Measurements from ENCODE around the gene POLR3A.

Gene POLR3A

GRCh38 chr10:77979221-77979620, 50.1 kb downstream of the POLR3A start:
- no peak for TF ChIP-seq CTCF (IDR thresholded peaks at IDR 0.05; ENCODE audit: low read depth, low read length)
- Histone ChIP-seq H3K4me3 (ENCODE audit: low read depth, low read length) (no peak overlapping the region), H3K27me3 (ENCODE audit: insufficient read depth, low read depth, severe bottlenecking) (no peaks in the 10 kb centered on the region), H3K36me3 (peaks cover 70% of the 10 kb centered on the region), H3K27ac (no peak overlapping the region), H3K9me3 (ENCODE audit: severe bottlenecking) (no peaks in the 10 kb centered on the region)
- no peak for DNase-seq

DNA sequence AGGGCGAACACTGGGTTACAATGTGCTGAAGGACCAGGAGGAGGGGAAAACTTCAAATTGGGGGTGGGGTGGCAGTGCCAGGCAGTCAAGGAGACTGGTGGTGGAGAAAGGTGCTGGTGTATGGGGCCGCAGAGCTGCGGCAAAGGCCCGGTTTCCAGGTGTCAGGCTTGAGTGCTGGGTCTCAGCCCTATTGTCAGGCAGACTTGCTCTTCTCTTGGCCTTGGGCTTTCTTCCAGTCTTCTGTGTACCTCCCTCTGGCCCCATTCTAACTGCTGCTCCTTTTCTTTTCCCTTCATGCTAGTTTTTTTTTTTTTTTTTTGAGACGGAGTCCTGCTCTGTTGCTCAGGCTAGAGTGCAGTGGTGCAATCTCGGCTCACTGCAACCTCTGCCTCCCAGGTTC, 51.0 kb downstream of the POLR3A start:
- H3K36me3 ChIP-seq = peaks cover 69% of the 10 kb centered on the region
- no peaks in the 10 kb centered on the region for H3K27me3 ChIP-seq (ENCODE audit: insufficient read depth, low read depth, severe bottlenecking)
- DNase-seq = no peak
- no peak for TF ChIP-seq CTCF (IDR thresholded peaks at IDR 0.05; ENCODE audit: low read depth, low read length)
- H3K27ac ChIP-seq = no peak overlapping the region
- H3K9me3 ChIP-seq (ENCODE audit: severe bottlenecking) = no peaks in the 10 kb centered on the region
- H3K4me3 ChIP-seq (ENCODE audit: low read depth, low read length) = no peak overlapping the region

DNA sequence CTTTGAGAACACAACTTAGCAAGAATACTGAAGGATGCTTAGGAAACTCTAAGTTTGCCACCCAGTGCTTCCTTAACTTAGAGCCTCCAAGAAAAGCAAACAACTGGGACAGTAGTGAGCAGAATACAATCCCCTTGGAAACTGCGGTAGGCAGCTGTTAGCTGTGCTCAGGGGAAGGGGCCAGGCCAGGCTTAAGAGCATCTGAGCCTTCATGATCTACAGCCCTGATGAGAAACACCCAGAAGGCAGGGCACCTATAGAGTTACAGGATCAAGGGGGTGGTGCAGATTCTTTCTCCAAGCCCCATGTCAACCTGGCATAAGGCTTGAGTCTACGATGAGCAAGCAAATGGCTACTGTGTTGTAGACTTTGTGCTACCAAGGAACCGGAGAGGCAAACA, 51.4 kb downstream of the POLR3A start:
- H3K9me3 ChIP-seq (ENCODE audit: severe bottlenecking) = no peaks in the 10 kb centered on the region
- no peaks in the 10 kb centered on the region for H3K27me3 ChIP-seq (ENCODE audit: insufficient read depth, low read depth, severe bottlenecking)
- no peak overlapping the region for H3K4me3 ChIP-seq (ENCODE audit: low read depth, low read length)
- no peak for DNase-seq
- peaks cover 65% of the 10 kb centered on the region for H3K36me3 ChIP-seq
- no peak for TF ChIP-seq CTCF (IDR thresholded peaks at IDR 0.05; ENCODE audit: low read depth, low read length)
- no peak overlapping the region for H3K27ac ChIP-seq

- Histone ChIP-seq H3K27me3 (ENCODE audit: insufficient read depth, low read depth, severe bottlenecking) (no peaks in the 10 kb centered on the region), H3K4me3 (ENCODE audit: low read depth, low read length) (no peak overlapping the region), H3K27ac (no peak overlapping the region), H3K9me3 (ENCODE audit: severe bottlenecking) (no peaks in the 10 kb centered on the region), H3K36me3 (peaks cover 55% of the 10 kb centered on the region)
- no peak for DNase-seq
- TF ChIP-seq CTCF (IDR thresholded peaks at IDR 0.05; ENCODE audit: low read depth, low read length) = no peak
Measured at GRCh38 chr10:77977016-77977415, 52.3 kb downstream of the POLR3A start.

DNA sequence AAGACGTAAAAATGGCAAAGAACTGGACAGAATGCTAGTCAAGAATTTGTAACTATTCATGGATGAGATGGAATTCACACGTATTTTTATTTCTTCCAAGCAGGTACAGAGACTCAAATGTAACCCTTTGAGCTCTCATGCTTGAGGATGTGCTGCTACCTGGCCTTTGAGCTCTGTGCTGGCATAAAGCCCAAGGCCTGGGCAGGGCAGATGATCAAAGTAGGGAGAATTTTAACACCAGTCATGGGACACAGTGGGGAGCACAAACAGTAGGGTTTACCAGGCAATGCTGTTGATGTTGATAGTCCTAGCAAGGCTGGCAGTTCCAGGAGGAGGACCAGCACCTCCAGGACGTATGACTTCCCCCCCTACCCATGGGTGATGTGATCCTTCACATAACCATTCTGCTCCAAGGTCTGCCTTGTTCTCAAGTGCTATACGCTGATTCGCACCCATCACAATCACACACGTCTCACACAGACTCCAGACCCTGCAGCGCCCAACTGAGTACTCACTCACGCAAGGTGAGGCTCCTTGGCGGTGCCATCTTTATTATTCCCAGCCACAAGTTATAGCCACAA, 54.1 kb downstream of the POLR3A start:
- H3K27ac ChIP-seq = no peak overlapping the region
- peaks cover 46% of the 10 kb centered on the region for H3K36me3 ChIP-seq
- no peak for TF ChIP-seq CTCF (IDR thresholded peaks at IDR 0.05; ENCODE audit: low read depth, low read length)
- no peaks in the 10 kb centered on the region for H3K27me3 ChIP-seq (ENCODE audit: insufficient read depth, low read depth, severe bottlenecking)
- no peak overlapping the region for H3K4me3 ChIP-seq (ENCODE audit: low read depth, low read length)
- no peak for DNase-seq
- H3K9me3 ChIP-seq (ENCODE audit: severe bottlenecking) = no peaks in the 10 kb centered on the region

Measured in WERI-Rb-1 (cell line).